PC-9 (cell line): Measurements from ENCODE around the gene SLC18B1. TPM values are rescaled to one million over a fixed set of nuclear protein-coding genes. Genes with fewer than 3 reads are reported as not detected.

Experiments
- BruUV-seq: library from RNA; stranded (reverse); fragments of 400-500 nt; replicated peaks from 2 replicates; lab custom pipeline; 2021; lab: Mats Ljungman, UMichigan
- CTCF ChIA-PET: fragments of 300-600 bp; sonication (Branson Sonifier 250); formaldehyde crosslinking; loops from one replicate; lab custom pipeline; 2022; ENCODE audit warnings: antibody characterized with exemption; lab: Charles Lee
- POLR2A ChIA-PET: fragments of 300-600 bp; sonication (Branson Sonifier 250); formaldehyde crosslinking; loops from one replicate; lab custom pipeline; 2022; ENCODE audit warnings: antibody characterized with exemption; ENCODE audit not compliant: unreplicated experiment; lab: Charles Lee
- DNase-seq, 2 experiments: peaks; one replicate each; pipeline versions ENCODE4 v3.0.0 to v3.0.0-alpha.2; 2015 to 2022; ENCODE audit warnings: mixed read lengths in 1 of 2
- H2AFZ ChIP-seq: fragments of 200-600 bp; sonication (generic); 2 replicates; pipeline ENCODE4 v1.8.1; 2017; ENCODE audit warnings: antibody characterized with exemption
- H3F3A ChIP-seq: fragments of 200-600 bp; sonication (generic); 2 replicates; pipeline ENCODE4 v1.8.1; 2017; ENCODE audit warnings: antibody characterized with exemption, mild to moderate bottlenecking, low read depth; ENCODE audit not compliant: insufficient read depth
- H3K27ac ChIP-seq: fragments of 200-600 bp; sonication (generic); 2 replicates; pipeline ENCODE4 v1.6.1; 2016; ENCODE audit warnings: mixed run types
- H3K27me3 ChIP-seq: fragments of 200-600 bp; sonication (generic); 2 replicates; pipeline ENCODE4 v1.6.1; 2016; ENCODE audit warnings: low read depth, mixed run types; ENCODE audit not compliant: insufficient read depth
- H3K36me3 ChIP-seq: fragments of 200-600 bp; sonication (generic); 2 replicates; pipeline ENCODE4 v1.6.1; 2016; ENCODE audit warnings: low read depth, mixed run types
- H3K4me1 ChIP-seq: fragments of 200-600 bp; sonication (generic); replicated peaks from 2 replicates; pipeline ENCODE4 v1.6.1; 2016; ENCODE audit warnings: mixed run types; ENCODE audit not compliant: insufficient read depth
- H3K4me2 ChIP-seq: fragments of 200-600 bp; sonication (generic); 2 replicates; pipeline ENCODE4 v1.6.1; 2017; ENCODE audit warnings: mixed run types
- H3K4me3 ChIP-seq: fragments of 200-600 bp; sonication (generic); 2 replicates; pipeline ENCODE4 v1.6.1; 2016; ENCODE audit warnings: mixed run types
- H3K79me2 ChIP-seq: fragments of 200-600 bp; sonication (generic); 2 replicates; pipeline ENCODE4 v1.6.1; 2017; ENCODE audit warnings: low read depth, mixed run types
- H3K9me2 ChIP-seq: fragments of 200-600 bp; sonication (generic); 2 replicates; pipeline ENCODE4 v1.8.1; 2017; ENCODE audit warnings: mild to moderate bottlenecking; ENCODE audit not compliant: insufficient read depth
- H3K9me3 ChIP-seq: fragments of 200-600 bp; sonication (generic); 2 replicates; pipeline ENCODE4 v1.8.1; 2016; ENCODE audit warnings: low read depth; ENCODE audit not compliant: insufficient read depth
- H4K20me1 ChIP-seq: fragments of 200-600 bp; sonication (generic); 2 replicates; pipeline ENCODE4 v1.8.1; 2017; ENCODE audit not compliant: insufficient read depth
- CTCF ChIP-seq: fragments of 200-600 bp; sonication (generic); conservative IDR thresholded peaks from 2 replicates; pipeline ENCODE4 v1.6.1; 2017; ENCODE audit warnings: mixed run types, antibody characterized with exemption, mild to moderate bottlenecking, moderate library complexity
- EZH2 ChIP-seq: fragments of 200-600 bp; sonication (generic); IDR thresholded peaks from 2 replicates; pipeline ENCODE4 v1.8.0; 2017; ENCODE audit warnings: antibody characterized with exemption, low read depth
- intact Hi-C: fragments of 100-400 bp; cut with micrococcal nuclease; formaldehyde crosslinking; loops from one replicate; pipeline ENCODE4 v1.10.0; 2022; ENCODE audit not compliant: unreplicated experiment
- total RNA-seq: library from RNA; stranded (reverse); gene quantifications from 2 replicates; pipeline ENCODE4 v1.2.3, GENCODE V29; 2021

SLC18B1 gene
- total RNA-seq, 1 experiment from 2014 or later, result 18.0 TPM

GRCh38 chr6:132751828-132752227 is 46.6 kb downstream of the SLC18B1 start:
- H3K79me2 ChIP-seq, result no peaks in the 10 kb centered on the region
- no peak for DNase-seq
- H2AFZ ChIP-seq, result no peak overlapping the region

GRCh38 chr6:132751306-132751705 is 47.1 kb downstream of the SLC18B1 start:
- ChIA-PET CTCF (no interaction called here), POLR2A (no interaction called here)
- Histone ChIP-seq H3K9me3 (no peaks in the 10 kb centered on the region), H3F3A (no peaks in the 10 kb centered on the region), H4K20me1 (no peaks in the 10 kb centered on the region), H2AFZ (no peak overlapping the region), H3K9me2 (no peaks in the 10 kb centered on the region), H3K4me2 (no peak overlapping the region), H3K27ac (no peak overlapping the region), H3K36me3 (no peaks in the 10 kb centered on the region), H3K27me3 (no peaks in the 10 kb centered on the region), H3K4me1 (no peaks in the 10 kb centered on the region), H3K4me3 (no peak overlapping the region), H3K79me2 (no peaks in the 10 kb centered on the region)
- intact Hi-C loops, result no loop called here
- TF ChIP-seq EZH2, result no peak
- no TSS peak for BruUV-seq
- DNase-seq, result no peak

More at GRCh38 chr6:132751828-132752227, 46.6 kb downstream of the SLC18B1 start:
- H3F3A ChIP-seq, result no peaks in the 10 kb centered on the region
- H3K4me3 ChIP-seq, result no peak overlapping the region
- ChIA-PET POLR2A (no interaction called here), CTCF (interaction anchor here (0.6 kb wide), 1 partner anchor 70 kb away, joined by 5 read pairs; no protein-coding TSS in a partner anchor)
- H3K27me3 ChIP-seq, result no peaks in the 10 kb centered on the region
- H3K36me3 ChIP-seq, result no peaks in the 10 kb centered on the region
- TF ChIP-seq EZH2, result no peak
- no peak for TF ChIP-seq CTCF
- no peak overlapping the region for H3K27ac ChIP-seq
- H3K9me2 ChIP-seq, result no peaks in the 10 kb centered on the region
- H4K20me1 ChIP-seq, result no peaks in the 10 kb centered on the region
- intact Hi-C loops, result no loop called here
- no peak overlapping the region for H3K4me2 ChIP-seq
- no peaks in the 10 kb centered on the region for H3K9me3 ChIP-seq
- H3K4me1 ChIP-seq, result no peaks in the 10 kb centered on the region
- BruUV-seq, result no TSS peak

GRCh38 chr6:132750455-132751248 is 47.8 kb downstream of the SLC18B1 start:
- Histone ChIP-seq H3K4me2 (no peak overlapping the region), H3K9me3 (no peaks in the 10 kb centered on the region)

More at GRCh38 chr6:132750455-132751248, 47.8 kb downstream of the SLC18B1 start:
- Histone ChIP-seq H3K27me3 (no peaks in the 10 kb centered on the region), H3K36me3 (no peaks in the 10 kb centered on the region), H3K4me3 (no peak overlapping the region), H3K27ac (no peak overlapping the region), H3K79me2 (no peaks in the 10 kb centered on the region), H3K4me1 (no peaks in the 10 kb centered on the region), H3K9me2 (no peaks in the 10 kb centered on the region), H4K20me1 (no peaks in the 10 kb centered on the region), H2AFZ (no peak overlapping the region), H3F3A (no peaks in the 10 kb centered on the region)
- TF ChIP-seq CTCF (no peak), EZH2 (no peak)
- intact Hi-C loops, result no loop called here
- DNase-seq, result no peak
- ChIA-PET POLR2A (no interaction called here), CTCF (no interaction called here)
- BruUV-seq, result no TSS peak
